ENCODE measurements around the gene SPEG. TPM values are rescaled to one million over a fixed set of nuclear protein-coding genes. Genes with fewer than 3 reads are reported as not detected.

SPEG gene
- total RNA-seq, 2 experiments from 2014 or later = 15.3 to 17.7 TPM

DNA sequence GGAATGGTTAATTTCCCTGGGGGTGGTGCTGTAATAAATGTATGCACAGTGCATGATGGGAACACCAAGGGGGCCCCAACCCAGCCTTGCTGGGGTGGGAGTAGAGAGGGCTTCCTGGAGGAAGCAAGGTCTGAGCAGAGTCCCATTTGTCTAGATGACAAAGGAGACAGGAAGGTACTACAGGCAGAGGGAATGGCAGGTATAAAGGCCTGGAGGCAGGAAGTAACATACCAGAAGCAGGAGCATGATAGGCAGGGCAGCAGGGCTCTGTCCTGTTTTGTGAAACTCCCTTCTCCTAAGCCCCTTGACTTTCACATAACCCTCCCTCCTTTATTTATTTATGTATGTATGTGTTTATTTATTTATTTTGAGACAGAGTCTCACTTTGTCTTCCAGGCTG lies 68.0 kb downstream of the SPEG start:
- ChIA-PET CTCF (no interaction called here), POLR2A (no interaction called here)
- H3K36me3 ChIP-seq (ENCODE audit: insufficient read depth, low read length) = peaks cover 37% of the 10 kb centered on the region
- Mint-ChIP-seq H3K4me1 (ENCODE audit: low read depth) (peaks cover 26% of the 10 kb centered on the region), H3K27ac (no peak overlapping the region), H3K9me3 (no peaks in the 10 kb centered on the region), H3K27me3 (peaks cover 14% of the 10 kb centered on the region), H3K36me3 (ENCODE audit: low read depth) (peaks cover 57% of the 10 kb centered on the region), H3K4me3 (no peak overlapping the region)
- H3K9me3 ChIP-seq (ENCODE audit: control insufficient read depth in 1 of 2, insufficient read depth in 1 of 2, low read length in 2 of 2) = no peaks in the 10 kb centered on the region
- DNase-seq (no peak), ATAC-seq (ENCODE audit: poor library complexity) (no peak)
- H3K4me1 ChIP-seq (ENCODE audit: insufficient read depth, low read length) = peaks cover 23% of the 10 kb centered on the region
- peaks cover 1 to 3% of the 10 kb centered on the region in 2 experiments for H3K27me3 ChIP-seq (ENCODE audit: control insufficient read depth in 1 of 2, insufficient read depth in 2 of 2, low read length in 2 of 2)
- H3K4me3 ChIP-seq (ENCODE audit: low read length) = no peak overlapping the region
- TF ChIP-seq, protein P1, sequence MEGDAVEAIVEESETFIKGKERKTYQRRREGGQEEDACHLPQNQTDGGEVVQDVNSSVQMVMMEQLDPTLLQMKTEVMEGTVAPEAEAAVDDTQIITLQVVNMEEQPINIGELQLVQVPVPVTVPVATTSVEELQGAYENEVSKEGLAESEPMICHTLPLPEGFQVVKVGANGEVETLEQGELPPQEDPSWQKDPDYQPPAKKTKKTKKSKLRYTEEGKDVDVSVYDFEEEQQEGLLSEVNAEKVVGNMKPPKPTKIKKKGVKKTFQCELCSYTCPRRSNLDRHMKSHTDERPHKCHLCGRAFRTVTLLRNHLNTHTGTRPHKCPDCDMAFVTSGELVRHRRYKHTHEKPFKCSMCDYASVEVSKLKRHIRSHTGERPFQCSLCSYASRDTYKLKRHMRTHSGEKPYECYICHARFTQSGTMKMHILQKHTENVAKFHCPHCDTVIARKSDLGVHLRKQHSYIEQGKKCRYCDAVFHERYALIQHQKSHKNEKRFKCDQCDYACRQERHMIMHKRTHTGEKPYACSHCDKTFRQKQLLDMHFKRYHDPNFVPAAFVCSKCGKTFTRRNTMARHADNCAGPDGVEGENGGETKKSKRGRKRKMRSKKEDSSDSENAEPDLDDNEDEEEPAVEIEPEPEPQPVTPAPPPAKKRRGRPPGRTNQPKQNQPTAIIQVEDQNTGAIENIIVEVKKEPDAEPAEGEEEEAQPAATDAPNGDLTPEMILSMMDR (IDR thresholded peaks at IDR 0.05) = no peak
- H3K27ac ChIP-seq (ENCODE audit: low read depth in 1 of 2, low read length in 2 of 2) = no peak overlapping the region
- intact Hi-C loops (cut with DNase I, micrococcal nuclease) = loop anchor here in 1 of 2 experiments (5.0 kb wide), 2 partner anchors 60 to 90 kb away; no protein-coding TSS in a partner anchor

DNA sequence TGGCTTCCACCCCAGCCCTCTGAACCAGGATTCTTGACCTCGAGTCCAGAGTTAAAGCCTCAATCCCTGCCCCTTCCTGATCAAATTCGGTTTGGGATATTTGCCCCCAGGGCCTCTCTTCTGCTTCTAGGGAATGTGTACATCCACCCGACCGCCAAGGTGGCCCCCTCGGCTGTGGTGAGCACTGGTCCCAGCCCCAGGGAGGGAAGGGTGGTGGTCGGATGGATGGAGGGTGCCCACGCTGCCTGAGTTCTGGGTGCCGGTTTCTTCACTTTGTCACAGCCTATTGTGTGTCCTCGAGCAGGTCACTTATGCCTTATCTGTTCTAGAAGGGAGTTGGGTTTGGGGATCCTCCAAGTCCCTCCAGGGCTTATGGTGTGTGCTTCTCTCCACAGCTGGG lies 70.9 kb downstream of the SPEG start:
- peaks cover 54% of the 10 kb centered on the region for H3K36me3 Mint-ChIP-seq (ENCODE audit: low read depth)
- CTCF ChIA-PET = no interaction called here
- Histone ChIP-seq H3K27ac (ENCODE audit: low read depth in 1 of 2, low read length in 2 of 2) (no peak overlapping the region), H3K36me3 (ENCODE audit: insufficient read depth, low read length) (peaks cover 37% of the 10 kb centered on the region), H3K4me3 (ENCODE audit: low read length) (no peak overlapping the region), H3K4me1 (ENCODE audit: insufficient read depth, low read length) (peaks cover 19% of the 10 kb centered on the region), H3K9me3 (ENCODE audit: control insufficient read depth in 1 of 2, insufficient read depth in 1 of 2, low read length in 2 of 2) (peaks cover 0 to 6% of the 10 kb centered on the region in 2 experiments), H3K27me3 (ENCODE audit: control insufficient read depth in 1 of 2, insufficient read depth in 2 of 2, low read length in 2 of 2) (peaks cover 12 to 17% of the 10 kb centered on the region in 2 experiments)
- peaks cover 13% of the 10 kb centered on the region for H3K4me1 Mint-ChIP-seq (ENCODE audit: low read depth)
- POLR2A ChIA-PET = no interaction called here
- H3K27me3 Mint-ChIP-seq = peaks cover 27% of the 10 kb centered on the region
- ATAC-seq (ENCODE audit: poor library complexity) (no peak), DNase-seq (no peak)
- H3K9me3 Mint-ChIP-seq = no peaks in the 10 kb centered on the region
- intact Hi-C loops (cut with DNase I, micrococcal nuclease) = no loop called here
- no peak overlapping the region for H3K27ac Mint-ChIP-seq
- TF ChIP-seq, protein P1 (IDR thresholded peaks at IDR 0.05) = no peak
- H3K4me3 Mint-ChIP-seq = no peak overlapping the region

DNA sequence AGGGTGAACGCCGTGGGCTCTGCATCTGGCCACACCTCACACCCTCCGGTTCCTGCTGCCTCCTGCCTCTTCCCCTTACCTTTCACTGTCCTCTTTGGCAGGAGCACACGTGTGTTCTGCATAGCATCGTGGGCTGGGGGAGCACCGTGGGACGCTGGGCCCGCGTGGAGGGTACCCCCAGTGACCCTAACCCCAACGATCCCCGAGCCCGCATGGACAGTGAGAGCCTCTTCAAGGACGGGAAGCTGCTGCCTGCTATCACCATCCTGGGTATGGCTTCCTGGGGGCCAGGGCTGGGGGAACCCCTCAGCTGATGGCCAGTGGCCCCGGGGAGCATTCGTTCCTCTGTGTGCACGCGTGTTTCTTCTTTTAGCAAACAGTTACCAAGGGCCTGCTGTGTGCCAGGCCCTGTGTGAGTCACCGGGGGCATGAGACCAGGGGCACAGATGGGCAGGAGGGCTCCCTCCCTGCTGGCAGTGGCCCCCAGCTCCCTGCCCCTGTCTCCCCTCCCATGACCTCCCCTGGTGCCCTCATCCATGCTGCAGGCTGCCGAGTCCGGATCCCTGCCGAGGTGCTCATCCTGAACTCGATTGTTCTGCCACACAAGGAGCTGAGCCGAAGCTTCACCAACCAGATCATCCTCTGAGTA lies 71.6 kb downstream of the SPEG start:
- Histone ChIP-seq H3K4me3 (ENCODE audit: low read length) (no peak overlapping the region), H3K36me3 (ENCODE audit: insufficient read depth, low read length) (peaks cover 37% of the 10 kb centered on the region), H3K4me1 (ENCODE audit: insufficient read depth, low read length) (peaks cover 19% of the 10 kb centered on the region), H3K27ac (ENCODE audit: low read depth in 1 of 2, low read length in 2 of 2) (no peak overlapping the region), H3K27me3 (ENCODE audit: control insufficient read depth in 1 of 2, insufficient read depth in 2 of 2, low read length in 2 of 2) (peaks cover 19 to 24% of the 10 kb centered on the region in 2 experiments), H3K9me3 (ENCODE audit: control insufficient read depth in 1 of 2, insufficient read depth in 1 of 2, low read length in 2 of 2) (peaks cover 0 to 13% of the 10 kb centered on the region in 2 experiments)
- Mint-ChIP-seq H3K27ac (no peak overlapping the region), H3K27me3 (peaks cover 34% of the 10 kb centered on the region), H3K4me3 (no peak overlapping the region), H3K4me1 (ENCODE audit: low read depth) (peaks cover 13% of the 10 kb centered on the region), H3K9me3 (no peaks in the 10 kb centered on the region), H3K36me3 (ENCODE audit: low read depth) (peaks cover 54% of the 10 kb centered on the region)
- ChIA-PET CTCF (no interaction called here), POLR2A (no interaction called here)
- intact Hi-C loops (cut with DNase I, micrococcal nuclease) = no loop called here
- ATAC-seq (ENCODE audit: poor library complexity) (no peak), DNase-seq (no peak)
- TF ChIP-seq, protein P1 (IDR thresholded peaks at IDR 0.05) = no peak
